Measurements from ENCODE around the gene KRTAP12-3. TPM values are rescaled to one million over a fixed set of nuclear protein-coding genes. Genes with fewer than 3 reads are reported as not detected.
"Not testable (repeated sequence)": the region's sequence is repeated elsewhere in the genome, so short reads cannot be mapped to it uniquely, and the experiment has no call there.

KRTAP12-3 gene
- total RNA-seq, 3 donors from 2014 or later (not counting 1 experiment from before 2014, with no cell fraction given): 1.0 to 1.1 TPM; not detected in 1

DNA sequence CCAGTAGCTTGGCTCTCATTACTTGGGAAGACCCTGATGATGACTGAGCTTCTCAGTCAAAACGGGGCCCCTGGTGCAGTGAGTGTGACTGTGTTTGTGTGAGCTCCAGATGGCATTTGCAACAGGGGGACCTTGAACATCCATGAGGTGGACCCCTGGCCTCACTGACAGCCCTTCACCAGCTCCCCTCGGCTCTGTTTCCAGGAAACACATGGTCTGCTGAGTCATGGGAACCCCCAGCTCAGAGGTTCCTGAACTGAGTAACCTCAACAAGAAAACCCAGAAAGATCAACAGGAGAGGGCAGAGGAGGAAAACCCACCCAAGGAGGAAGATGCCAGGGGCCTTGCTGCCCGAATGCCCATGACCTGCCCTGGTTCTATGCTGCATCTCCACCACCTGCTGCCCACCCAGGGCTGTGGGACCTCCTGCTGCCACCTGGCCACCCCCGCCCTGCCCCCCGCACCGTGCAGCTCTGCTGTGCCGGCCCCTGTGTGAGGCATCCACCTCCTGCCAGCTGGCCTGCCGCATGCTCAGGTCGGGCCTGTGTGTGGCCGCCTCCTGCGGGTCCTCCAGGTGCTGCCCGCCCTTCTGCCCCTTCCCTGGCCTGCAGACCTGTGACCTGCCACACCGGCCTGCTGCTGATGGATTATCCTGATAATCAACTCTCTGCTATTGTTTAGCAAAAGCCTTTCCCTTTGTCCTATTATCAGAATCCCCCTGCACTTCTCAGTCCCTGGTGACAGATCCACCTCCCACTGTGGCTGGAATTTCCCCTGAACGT lies 28.5 kb downstream of the KRTAP12-3 start:
- Histone ChIP-seq H3K27me3 (ENCODE audit: control insufficient read depth, insufficient read depth, low read length) (no peaks in the 10 kb centered on the region), H3K4me3 (ENCODE audit: low read length) (no peak overlapping the region), H3K36me3 (ENCODE audit: control insufficient read depth, insufficient read depth, low read length) (no peaks in the 10 kb centered on the region), H3K27ac (ENCODE audit: low read length) (no peak overlapping the region), H3K9me3 (ENCODE audit: control insufficient read depth, insufficient read depth, low read length) (no peaks in the 10 kb centered on the region), H3K4me1 (ENCODE audit: control insufficient read depth, insufficient read depth, low read length) (no peaks in the 10 kb centered on the region)
- Mint-ChIP-seq H3K4me3 (no peak overlapping the region), H3K36me3 (no peaks in the 10 kb centered on the region), H3K9me3 (no peaks in the 10 kb centered on the region), H3K4me1 (peaks cover 7 to 13% of the 10 kb centered on the region in 2 donors), H3K27ac (peak overlapping the region in 1 of 2 donors; percentile 53), H3K27me3 (ENCODE audit: low read depth in 2 of 2) (peaks cover 20 to 54% of the 10 kb centered on the region in 2 donors)
- DNase-seq: no peak
- 44% methylated on average over 14 of the region's 14 CpGs for WGBS (ENCODE audit: insufficient coverage)
- TF ChIP-seq, protein P1, sequence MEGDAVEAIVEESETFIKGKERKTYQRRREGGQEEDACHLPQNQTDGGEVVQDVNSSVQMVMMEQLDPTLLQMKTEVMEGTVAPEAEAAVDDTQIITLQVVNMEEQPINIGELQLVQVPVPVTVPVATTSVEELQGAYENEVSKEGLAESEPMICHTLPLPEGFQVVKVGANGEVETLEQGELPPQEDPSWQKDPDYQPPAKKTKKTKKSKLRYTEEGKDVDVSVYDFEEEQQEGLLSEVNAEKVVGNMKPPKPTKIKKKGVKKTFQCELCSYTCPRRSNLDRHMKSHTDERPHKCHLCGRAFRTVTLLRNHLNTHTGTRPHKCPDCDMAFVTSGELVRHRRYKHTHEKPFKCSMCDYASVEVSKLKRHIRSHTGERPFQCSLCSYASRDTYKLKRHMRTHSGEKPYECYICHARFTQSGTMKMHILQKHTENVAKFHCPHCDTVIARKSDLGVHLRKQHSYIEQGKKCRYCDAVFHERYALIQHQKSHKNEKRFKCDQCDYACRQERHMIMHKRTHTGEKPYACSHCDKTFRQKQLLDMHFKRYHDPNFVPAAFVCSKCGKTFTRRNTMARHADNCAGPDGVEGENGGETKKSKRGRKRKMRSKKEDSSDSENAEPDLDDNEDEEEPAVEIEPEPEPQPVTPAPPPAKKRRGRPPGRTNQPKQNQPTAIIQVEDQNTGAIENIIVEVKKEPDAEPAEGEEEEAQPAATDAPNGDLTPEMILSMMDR (IDR thresholded peaks at IDR 0.05): no peak
- intact Hi-C loops (cut with micrococcal nuclease): no loop called here
- no peak for ATAC-seq

DNA sequence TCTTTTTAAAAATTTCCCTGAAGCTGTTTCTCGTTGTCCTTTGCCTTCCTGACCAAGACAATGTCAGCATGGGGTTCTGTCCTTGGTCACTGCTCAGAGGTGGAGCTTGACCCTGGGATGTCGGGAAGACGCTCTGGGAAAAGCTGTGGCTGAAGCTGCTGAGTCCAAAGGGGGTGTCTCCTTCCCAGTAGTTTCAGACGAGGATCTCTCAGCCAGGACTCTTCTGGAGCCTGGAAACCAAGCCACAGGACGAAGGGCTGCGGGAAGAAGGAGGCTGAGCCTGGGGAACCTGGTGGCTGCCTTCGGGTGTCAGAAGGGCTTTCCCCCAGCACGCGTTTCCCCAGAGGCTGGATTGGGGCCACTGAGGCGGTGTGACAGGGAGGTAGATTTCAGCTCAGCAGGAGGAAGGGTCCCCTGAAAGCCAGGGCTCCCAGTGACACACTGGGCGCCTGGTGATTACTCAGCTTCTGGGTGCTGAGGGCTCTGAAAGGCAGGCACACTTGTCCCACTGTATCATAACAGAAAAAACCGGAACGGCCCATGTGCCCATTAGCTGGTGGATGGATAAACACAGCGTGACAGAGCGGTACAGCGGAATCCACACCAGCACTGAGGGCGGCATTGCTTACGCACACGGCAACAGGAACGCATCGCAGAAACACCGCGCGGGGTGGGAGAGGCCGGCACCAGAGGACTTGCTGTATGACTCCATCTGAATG lies 29.3 kb downstream of the KRTAP12-3 start:
- no peak overlapping the region for H3K4me3 ChIP-seq (ENCODE audit: low read length)
- no peak for ATAC-seq
- Mint-ChIP-seq H3K4me3 (no peak overlapping the region), H3K36me3 (no peaks in the 10 kb centered on the region), H3K27ac (peak overlapping the region in 1 of 2 donors; percentile 53), H3K4me1 (peaks cover 7 to 13% of the 10 kb centered on the region in 2 donors), H3K27me3 (ENCODE audit: low read depth in 2 of 2) (peaks cover 17 to 54% of the 10 kb centered on the region in 2 donors), H3K9me3 (no peaks in the 10 kb centered on the region)
- TF ChIP-seq, protein P1 (IDR thresholded peaks at IDR 0.05): no peak
- no peak overlapping the region for H3K27ac ChIP-seq (ENCODE audit: low read length)
- no peak for DNase-seq
- no peaks in the 10 kb centered on the region for H3K4me1 ChIP-seq (ENCODE audit: control insufficient read depth, insufficient read depth, low read length)
- H3K27me3 ChIP-seq (ENCODE audit: control insufficient read depth, insufficient read depth, low read length): no peaks in the 10 kb centered on the region
- 89% methylated on average over 25 of the region's 25 CpGs for WGBS (ENCODE audit: insufficient coverage)
- intact Hi-C loops (cut with micrococcal nuclease): no loop called here
- no peaks in the 10 kb centered on the region for H3K9me3 ChIP-seq (ENCODE audit: control insufficient read depth, insufficient read depth, low read length)
- no peaks in the 10 kb centered on the region for H3K36me3 ChIP-seq (ENCODE audit: control insufficient read depth, insufficient read depth, low read length)

DNA sequence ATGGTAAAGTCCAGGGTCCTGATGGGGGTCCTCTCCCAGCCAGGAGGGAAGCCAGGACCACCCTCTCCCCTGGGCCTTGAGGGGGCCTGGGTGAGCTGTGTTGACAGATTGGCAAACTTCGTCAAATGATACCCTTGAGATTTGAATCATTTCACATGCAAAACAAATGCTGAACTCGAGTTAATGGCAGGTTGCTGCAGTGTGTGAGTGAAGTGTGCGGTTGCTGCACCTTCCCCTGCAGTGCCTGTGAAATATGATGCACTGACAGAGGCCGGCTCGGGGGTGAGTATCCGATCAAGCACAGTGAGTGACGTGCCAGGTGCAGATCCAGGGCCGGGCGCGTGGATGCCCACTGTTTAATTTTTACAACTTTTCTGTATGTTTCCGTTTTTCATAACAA lies 29.9 kb downstream of the KRTAP12-3 start:
- WGBS (ENCODE audit: insufficient coverage): 89% methylated on average over 11 of the region's 11 CpGs
- ATAC-seq (no peak), DNase-seq (no peak)
- Mint-ChIP-seq H3K4me3 (no peak overlapping the region), H3K4me1 (peaks cover 7 to 13% of the 10 kb centered on the region in 2 donors), H3K27me3 (ENCODE audit: low read depth in 2 of 2) (peaks cover 20 to 54% of the 10 kb centered on the region in 2 donors), H3K36me3 (peaks cover 6% of the 10 kb centered on the region), H3K9me3 (peaks cover 0 to 4% of the 10 kb centered on the region in 2 donors), H3K27ac (no peak overlapping the region)
- H3K27ac ChIP-seq (ENCODE audit: low read length): no peak overlapping the region
- H3K27me3 ChIP-seq (ENCODE audit: control insufficient read depth, insufficient read depth, low read length): no peaks in the 10 kb centered on the region
- no peaks in the 10 kb centered on the region for H3K36me3 ChIP-seq (ENCODE audit: control insufficient read depth, insufficient read depth, low read length)
- H3K9me3 ChIP-seq (ENCODE audit: control insufficient read depth, insufficient read depth, low read length): no peaks in the 10 kb centered on the region
- TF ChIP-seq, protein P1 (IDR thresholded peaks at IDR 0.05): no peak
- H3K4me3 ChIP-seq (ENCODE audit: low read length): no peak overlapping the region
- H3K4me1 ChIP-seq (ENCODE audit: control insufficient read depth, insufficient read depth, low read length): no peaks in the 10 kb centered on the region
- intact Hi-C loops (cut with micrococcal nuclease): no loop called here

DNA sequence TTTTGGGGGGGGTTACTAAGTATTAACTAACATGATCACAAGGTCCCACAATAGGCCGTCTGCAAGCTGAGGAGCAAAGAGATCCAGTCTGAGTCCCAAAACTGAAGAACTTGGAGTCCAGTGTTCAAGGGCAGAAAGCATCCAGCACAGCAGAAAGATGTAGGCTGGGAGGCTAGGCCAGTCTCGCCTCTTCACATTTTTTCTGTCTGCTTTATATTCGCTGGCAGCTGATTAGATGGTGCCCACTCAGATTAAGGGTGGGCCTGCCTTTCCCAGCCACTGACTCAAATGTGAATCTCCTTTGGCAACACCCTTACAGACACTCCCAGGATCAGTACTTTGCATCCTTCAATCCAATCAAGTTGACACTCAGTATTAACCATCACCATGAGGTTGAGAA lies 32.0 kb downstream of the KRTAP12-3 start:
- not testable (repeated sequence) for DNase-seq
- WGBS (ENCODE audit: insufficient coverage): 97% methylated on average over 3 of the region's 3 CpGs

More for the DNA sequence above, 32.0 kb downstream of the KRTAP12-3 start:
- Mint-ChIP-seq H3K36me3 (peaks cover 12% of the 10 kb centered on the region), H3K27me3 (ENCODE audit: low read depth in 2 of 2) (peaks cover 23 to 62% of the 10 kb centered on the region in 2 donors)
- H3K27ac ChIP-seq (ENCODE audit: low read length); H3K4me3 Mint-ChIP-seq; intact Hi-C loops (cut with micrococcal nuclease); H3K4me1 Mint-ChIP-seq; H3K4me3 ChIP-seq (ENCODE audit: low read length); H3K9me3 ChIP-seq (ENCODE audit: control insufficient read depth, insufficient read depth, low read length); H3K27me3 ChIP-seq (ENCODE audit: control insufficient read depth, insufficient read depth, low read length); H3K4me1 ChIP-seq (ENCODE audit: control insufficient read depth, insufficient read depth, low read length); H3K9me3 Mint-ChIP-seq; H3K36me3 ChIP-seq (ENCODE audit: control insufficient read depth, insufficient read depth, low read length); H3K27ac Mint-ChIP-seq; ATAC-seq: not testable (repeated sequence)
